H1 (cell line): Measurements from ENCODE around the gene NOS1AP. TPM values are rescaled to one million over a fixed set of nuclear protein-coding genes. Genes with fewer than 3 reads are reported as not detected.

ENCODE experiments used
- CTCF ChIA-PET: fragments of 300-600 bp; sonication (Branson Sonifier 250); formaldehyde crosslinking; loops from one replicate; lab custom pipeline; 2021; ENCODE audit not compliant: partially characterized antibody; lab: Charles Lee
- POLR2A ChIA-PET: fragments of 300-600 bp; sonication (Branson Sonifier 250); formaldehyde crosslinking; loops from one replicate; lab custom pipeline; 2021; ENCODE audit warnings: inconsistent platforms; ENCODE audit not compliant: partially characterized antibody; lab: Charles Lee
- DNase-seq, 2 experiments: peaks; one replicate each; pipeline versions ENCODE4 v3.0.0 to v3.0.0-alpha.2; 2010 to 2022; ENCODE audit warnings: low spot score in 2 of 2, low read depth in 1 of 2, mixed read lengths in 1 of 2
- FAIRE-seq: peaks from 2 replicates; lab custom pipeline; 2011; peaks lifted over from hg19 to GRCh38; lab: Jason Lieb, UNC
- H2AFZ ChIP-seq: 2 replicates; pipeline ENCODE4 v1.8.1; 2012; ENCODE audit warnings: low read length, inconsistent platforms
- H2AK5ac ChIP-seq: 2 replicates; pipeline ENCODE4 v1.6.1; 2013; ENCODE audit warnings: low read depth, low read length
- H2BK120ac ChIP-seq: replicated peaks from 2 replicates; pipeline ENCODE3; 2013; ENCODE audit warnings: low read depth, low read length, inconsistent platforms
- H2BK12ac ChIP-seq: 2 replicates; pipeline ENCODE4 v1.6.1; 2013; ENCODE audit warnings: low read depth, low read length
- H2BK15ac ChIP-seq: 2 replicates; pipeline ENCODE4 v1.6.1; 2013; ENCODE audit warnings: low read length
- H2BK20ac ChIP-seq: 2 replicates; pipeline ENCODE4 v1.6.1; 2013; ENCODE audit warnings: low read length
- H2BK5ac ChIP-seq: 2 replicates; pipeline ENCODE4 v1.6.1; 2013; ENCODE audit warnings: low read depth, low read length
- H3K14ac ChIP-seq: 2 replicates; pipeline ENCODE4 v1.6.1; 2013; ENCODE audit warnings: inconsistent platforms; ENCODE audit not compliant: insufficient read length
- H3K18ac ChIP-seq: 2 replicates; pipeline ENCODE4 v1.6.1; 2013; ENCODE audit warnings: low read length; ENCODE audit errors: extremely low read depth
- H3K23ac ChIP-seq: 2 replicates; pipeline ENCODE4 v1.6.1; 2013; ENCODE audit warnings: inconsistent platforms; ENCODE audit not compliant: insufficient read length
- H3K23me2 ChIP-seq: 2 replicates; pipeline ENCODE4 v1.6.1; 2013; ENCODE audit warnings: low read depth, low read length
- H3K27ac ChIP-seq: 2 replicates; pipeline ENCODE4 v1.6.1; 2011; ENCODE audit warnings: low read depth, low read length, inconsistent platforms
- H3K27me3 ChIP-seq, 4 experiments: replicated peaks in 1 of 4; 1 replicate in 1 of 4; 2 replicates in 3 of 4; pipeline versions ENCODE4 v1.6.1 to v1.8.1; 2011 to 2013; ENCODE audit warnings: low read length in 3 of 4, mild to moderate bottlenecking in 3 of 4, inconsistent platforms in 2 of 4, mixed read lengths in 2 of 4, moderate library complexity in 1 of 4; ENCODE audit not compliant: control insufficient read depth in 3 of 4, insufficient read depth in 3 of 4; ENCODE audit errors: extremely low read depth in 1 of 4
- H3K36me3 ChIP-seq, 4 experiments: 2 replicates each; pipeline versions ENCODE4 v1.6.1 to v1.8.1; 2011 to 2013; ENCODE audit warnings: mild to moderate bottlenecking in 4 of 4, low read length in 3 of 4, moderate library complexity in 2 of 4, control low read depth in 1 of 4, inconsistent platforms in 1 of 4; ENCODE audit not compliant: insufficient read depth in 4 of 4, control insufficient read depth in 2 of 4
- H3K4ac ChIP-seq: replicated peaks from 2 replicates; pipeline ENCODE3; 2013; ENCODE audit warnings: low read length, low read depth, mixed read lengths, inconsistent platforms; ENCODE audit not compliant: insufficient read length
- H3K4me1 ChIP-seq, 4 experiments: replicated peaks in 1 of 4; 1 replicate in 1 of 4; 2 replicates in 3 of 4; pipeline versions ENCODE4 v1.6.1 to v1.8.1; 2011 to 2013; ENCODE audit warnings: low read length in 3 of 4, inconsistent platforms in 2 of 4, mixed read lengths in 1 of 4; ENCODE audit not compliant: insufficient read depth in 4 of 4, control insufficient read depth in 3 of 4
- H3K4me2 ChIP-seq, 2 experiments: 2 replicates each; pipeline versions ENCODE4 v1.6.1 to v1.8.1; 2011 to 2013; ENCODE audit warnings: low read depth in 2 of 2, low read length in 2 of 2, control low read depth in 1 of 2, inconsistent platforms in 1 of 2, mild to moderate bottlenecking in 1 of 2; ENCODE audit not compliant: insufficient read depth in 1 of 2
- H3K4me3 ChIP-seq, 4 experiments: fragments of 200-600, 300-600 bp in 1 of 4; sonication (generic), shearing (Covaris generic), sonication (Bioruptor Twin) in 1 of 4; 2 replicates each; pipeline versions ENCODE4 v1.5.1 to v1.8.1; 2011 to 2016; ENCODE audit warnings: low read length in 4 of 4, low read depth in 3 of 4, control low read depth in 2 of 4, inconsistent platforms in 2 of 4, mild to moderate bottlenecking in 2 of 4, mixed read lengths in 1 of 4, moderate library complexity in 1 of 4; ENCODE audit not compliant: insufficient read depth in 2 of 4; ENCODE audit errors: extremely low read depth in 1 of 4
- H3K56ac ChIP-seq: replicated peaks from 2 replicates; pipeline ENCODE3; 2013; ENCODE audit warnings: low read depth, mild to moderate bottlenecking, mixed read lengths, low read length, inconsistent platforms; ENCODE audit not compliant: insufficient read length
- H3K79me1 ChIP-seq: 2 replicates; pipeline ENCODE4 v1.6.1; 2013; ENCODE audit warnings: low read depth, low read length, control low read depth
- H3K79me2 ChIP-seq, 2 experiments: 2 replicates each; pipeline versions ENCODE4 v1.6.1 to v1.8.1; 2012 to 2013; ENCODE audit warnings: low read length in 2 of 2, mild to moderate bottlenecking in 2 of 2, inconsistent platforms in 1 of 2; ENCODE audit not compliant: insufficient read depth in 2 of 2, control insufficient read depth in 1 of 2
- H3K9ac ChIP-seq, 4 experiments: replicated peaks in 1 of 4; 1 replicate in 1 of 4; 2 replicates in 3 of 4; pipeline versions ENCODE4 v1.6.1 to v1.8.1; 2011 to 2013; ENCODE audit warnings: low read depth in 3 of 4, low read length in 3 of 4, control low read depth in 2 of 4, mild to moderate bottlenecking in 2 of 4, moderate library complexity in 2 of 4, inconsistent platforms in 1 of 4; ENCODE audit errors: extremely low read depth in 1 of 4
- H3K9me3 ChIP-seq, 2 experiments: 2 replicates each; pipeline versions ENCODE4 v1.6.1 to v1.8.1; 2012 to 2013; ENCODE audit warnings: mild to moderate bottlenecking in 2 of 2, moderate library complexity in 2 of 2, control low read depth in 1 of 2, inconsistent platforms in 1 of 2, low read depth in 1 of 2, low read length in 1 of 2, mixed read lengths in 1 of 2; ENCODE audit not compliant: insufficient read depth in 2 of 2
- H4K20me1 ChIP-seq, 2 experiments: replicated peaks in 1 of 2; 2 replicates each; pipeline versions ENCODE3 to v1.8.1; 2011 to 2013; ENCODE audit warnings: inconsistent platforms in 2 of 2, low read length in 2 of 2, mild to moderate bottlenecking in 1 of 2; ENCODE audit not compliant: insufficient read depth in 2 of 2, control insufficient read depth in 1 of 2
- H4K5ac ChIP-seq: 2 replicates; pipeline ENCODE4 v1.6.1; 2013; ENCODE audit warnings: low read length, low read depth, mixed read lengths, inconsistent platforms; ENCODE audit not compliant: insufficient read length
- H4K8ac ChIP-seq: 2 replicates; pipeline ENCODE4 v1.8.0; 2013; ENCODE audit warnings: mild to moderate bottlenecking, moderate library complexity, low read length, inconsistent platforms; ENCODE audit not compliant: insufficient read depth; ENCODE audit errors: extremely low read depth
- H4K91ac ChIP-seq: replicated peaks from 2 replicates; pipeline ENCODE3; 2013; ENCODE audit warnings: low read length, mixed read lengths, inconsistent platforms; ENCODE audit not compliant: insufficient read length
- CHD2 ChIP-seq: IDR thresholded peaks from 2 replicates; pipeline ENCODE4 v1.6.1; 2012; ENCODE audit warnings: low read length, improper control_type of control experiment
- CREB1 ChIP-seq: IDR thresholded peaks from 2 replicates; pipeline ENCODE4 v1.6.1; 2012; ENCODE audit warnings: inconsistent platforms
- EZH2 ChIP-seq: fragments of 200-600 bp; sonication (generic); IDR thresholded peaks from 2 replicates; pipeline ENCODE4 v1.7.1; 2012; ENCODE audit warnings: low read depth, mild to moderate bottlenecking, moderate library complexity, low read length, inconsistent platforms; ENCODE audit not compliant: severe bottlenecking
- JUN ChIP-seq: IDR thresholded peaks from 2 replicates; pipeline ENCODE4 v1.6.1; 2011; ENCODE audit warnings: low read depth, mild to moderate bottlenecking, improper control_type of control experiment, low read length
- POLR2A ChIP-seq, 2 experiments: IDR thresholded peaks; 1 replicate in 1 of 2; 2 replicates in 1 of 2; pipeline ENCODE4 v1.6.1; 2011; ENCODE audit warnings: low read depth in 2 of 2, low read length in 2 of 2, mild to moderate bottlenecking in 2 of 2; ENCODE audit errors: control extremely low read depth in 1 of 2
- POLR2AphosphoS5 ChIP-seq: IDR thresholded peaks from 2 replicates; pipeline ENCODE4 v1.6.1; 2011; ENCODE audit warnings: low read depth, low read length
- SAP30 ChIP-seq: fragments of 300-600 bp; sonication (generic); IDR thresholded peaks from 2 replicates; pipeline ENCODE4 v1.7.1; 2012; ENCODE audit warnings: low read length, moderate library complexity, mild to moderate bottlenecking, inconsistent platforms; ENCODE audit not compliant: insufficient read depth, insufficient replicate concordance
- SIRT6 ChIP-seq: IDR thresholded peaks from one replicate; pipeline ENCODE4 v1.7.1; 2012; ENCODE audit warnings: low read length, inconsistent platforms
- SP1 ChIP-seq: IDR thresholded peaks from 2 replicates; pipeline ENCODE4 v1.6.1; 2011; ENCODE audit warnings: low read depth, low read length
- YY1 ChIP-seq: IDR thresholded peaks from 2 replicates; pipeline ENCODE4 v1.6.1; 2011; ENCODE audit warnings: low read depth, mild to moderate bottlenecking, low read length
- WGBS, 2 experiments: shearing (Covaris generic) in 1 of 2; methylation state at CpG; one replicate each; pipeline versions ENCODE4 v1.1.6 to v1.1.7; 2013 to 2015; ENCODE audit warnings: low lambda C conversion rate in 2 of 2, mixed read lengths in 2 of 2, inconsistent platforms in 1 of 2, low coverage in 1 of 2, missing lambda C conversion rate in 1 of 2; ENCODE audit not compliant: insufficient replicate concordance in 2 of 2, insufficient coverage in 1 of 2, insufficient read length in 1 of 2; ENCODE audit errors: extremely low coverage in 1 of 2, missing lambda C conversion rate in 1 of 2; 5-methylcytosine and 5-hydroxymethylcytosine counted together
- polyA plus RNA-seq, 7 experiments: library from polyadenylated mRNA; depleted of rRNA in 3 of 7; stranded (reverse) in 5 of 7; unstranded in 2 of 7; fragments of >200 nt in 5 of 7; fragments of 200-250 nt in 2 of 7; gene quantifications; 1 replicate in 5 of 7; 2 replicates in 1 of 7; 4 replicates in 1 of 7; pipeline versions ENCODE4 v1.2.1 to v1.2.3, GENCODE V29; 2011 to 2013; ENCODE audit warnings: missing spikeins in 2 of 7, mixed read lengths in 2 of 7
- total RNA-seq: library from RNA; stranded (reverse); fragmentation: NEBNext Ultra II Directional; extraction: Animal tissue kit (Norgen Biotek cat#: 25700); gene quantifications from 2 replicates; pipeline ENCODE4 v1.2.1, GENCODE V29; 2021
- TF ChIP-seq, protein P1 (sequence below): IDR thresholded peaks from 2 replicates; pipeline ENCODE4 v1.6.1; 2011; ENCODE audit warnings: low read length, improper control_type of control experiment
- TF ChIP-seq, protein P2 (sequence below): IDR thresholded peaks from 2 replicates; pipeline ENCODE4 v1.6.1; 2012; ENCODE audit warnings: inconsistent platforms

The NOS1AP gene
- total and polyA plus RNA-seq, 2 of the 8 experiments (the other 6 are each of a cell fraction or from before 2014, with no cell fraction given): 2.4 to 12.1 TPM

DNA sequence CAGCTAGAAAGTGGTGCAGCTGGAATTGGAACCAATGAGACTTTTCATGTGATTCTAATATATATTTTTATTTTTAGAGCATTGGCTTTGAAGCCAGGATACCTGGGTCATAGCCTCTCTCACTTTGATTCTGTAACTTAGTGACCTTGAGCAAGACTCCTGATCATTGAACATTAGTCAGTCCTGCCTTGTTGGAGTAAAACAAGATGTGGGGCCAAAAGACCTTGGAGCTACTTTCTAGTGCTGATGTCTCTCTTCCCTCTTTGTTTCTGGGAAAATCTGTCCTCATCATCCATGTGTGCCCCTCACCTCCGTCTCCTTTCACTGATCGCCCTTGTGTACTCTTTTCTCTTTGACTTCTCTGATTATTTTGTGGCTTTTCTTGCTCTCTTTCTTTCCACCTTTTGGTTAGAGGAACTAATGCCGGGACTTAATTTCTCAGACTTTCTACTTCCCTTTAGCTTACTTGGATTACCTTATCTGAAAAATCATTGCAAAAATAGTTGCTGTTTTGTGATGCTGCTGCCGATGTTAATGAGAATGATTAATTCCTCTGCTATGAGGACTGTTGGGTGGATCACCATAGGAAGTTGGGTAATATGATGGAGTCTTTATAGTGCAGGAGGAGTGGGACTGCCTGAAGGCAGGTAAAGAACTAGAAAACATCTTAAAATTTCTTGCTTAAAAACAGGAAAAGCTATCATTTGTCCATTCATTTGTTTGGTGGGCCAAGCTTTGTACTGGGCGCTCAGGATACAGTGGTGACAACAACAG is 72.0 kb downstream of the NOS1AP start:
- H2AK5ac ChIP-seq: 0 out of 2 replicates have a peak overlapping the region, but pooled peaks have one; percentile 45
- no peak overlapping the region for H3K4ac ChIP-seq
- WGBS, 2 experiments: 95% methylated on average over 5 of the region's 5 CpGs; no CpG with 5 or more reads in 1 of the 2 experiments
- no peaks in the 10 kb centered on the region for H3K23me2 ChIP-seq
- POLR2A ChIA-PET: interaction anchor here (0.9 kb wide), 1 partner anchor 12 kb away, joined by 3 read pairs; no protein-coding TSS in a partner anchor
- H3K27ac ChIP-seq: no peak overlapping the region
- H3K9me3 ChIP-seq: no peaks in the 10 kb centered on the region
- no peak overlapping the region for H3K56ac ChIP-seq
- H3K4me2 ChIP-seq: no peak overlapping the region
- H3K14ac ChIP-seq: no peak overlapping the region
- no peak overlapping the region for H3K9ac ChIP-seq
- H3K79me2 ChIP-seq: peaks cover 0 to 50% of the 10 kb centered on the region in 2 experiments; a peak in 3 of 4 replicates
- H4K91ac ChIP-seq: no peak overlapping the region
- no peak overlapping the region for H2BK120ac ChIP-seq
- H2BK15ac ChIP-seq: no peak overlapping the region
- H3K4me1 ChIP-seq: peaks cover 14 to 33% (median 29%) of the 10 kb centered on the region in 4 experiments
- CTCF ChIA-PET: interaction anchor here (0.7 to 1.7 kb wide), 5 partner anchors 30 to 89 kb away, joined by 3 to 5 read pairs (median 4); no protein-coding TSS in a partner anchor
- no peak overlapping the region for H2AFZ ChIP-seq
- peaks cover 11% of the 10 kb centered on the region; the same call in 1 of the 2 replicates for H3K79me1 ChIP-seq
- DNase-seq (no peak), FAIRE-seq (no peak)
- no peak overlapping the region for H3K23ac ChIP-seq
- H2BK5ac ChIP-seq: no peak overlapping the region
- peak overlapping the region; percentile 40; the same call in 1 of the 2 replicates for H2BK12ac ChIP-seq
- no peak overlapping the region for H2BK20ac ChIP-seq
- H3K4me3 ChIP-seq: no peak overlapping the region
- H3K36me3 ChIP-seq: no peaks in the 10 kb centered on the region
- H4K8ac ChIP-seq: no peak overlapping the region
- no peak overlapping the region for H3K18ac ChIP-seq
- no peak overlapping the region for H4K5ac ChIP-seq
- H3K27me3 ChIP-seq: no peaks in the 10 kb centered on the region
- H4K20me1 ChIP-seq: no peaks in the 10 kb centered on the region
- TF ChIP-seq SP1 (no peak), CHD2 (no peak), POLR2AphosphoS5 (no peak), CREB1 (no peak), SAP30 (no peak), EZH2 (no peak), JUN (no peak), SIRT6 (no peak), YY1 (no peak), POLR2A (IDR thresholded peaks at IDR 0.05; ENCODE audit: control extremely low read depth in 1 of 2, low read depth in 2 of 2, low read length in 2 of 2) (no peak)
- TF ChIP-seq, protein P1, sequence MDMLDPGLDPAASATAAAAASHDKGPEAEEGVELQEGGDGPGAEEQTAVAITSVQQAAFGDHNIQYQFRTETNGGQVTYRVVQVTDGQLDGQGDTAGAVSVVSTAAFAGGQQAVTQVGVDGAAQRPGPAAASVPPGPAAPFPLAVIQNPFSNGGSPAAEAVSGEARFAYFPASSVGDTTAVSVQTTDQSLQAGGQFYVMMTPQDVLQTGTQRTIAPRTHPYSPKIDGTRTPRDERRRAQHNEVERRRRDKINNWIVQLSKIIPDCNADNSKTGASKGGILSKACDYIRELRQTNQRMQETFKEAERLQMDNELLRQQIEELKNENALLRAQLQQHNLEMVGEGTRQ: no peak
- TF ChIP-seq, protein P2, sequence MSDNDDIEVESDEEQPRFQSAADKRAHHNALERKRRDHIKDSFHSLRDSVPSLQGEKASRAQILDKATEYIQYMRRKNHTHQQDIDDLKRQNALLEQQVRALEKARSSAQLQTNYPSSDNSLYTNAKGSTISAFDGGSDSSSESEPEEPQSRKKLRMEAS: no peak
